ENCODE data around the gene IGSF21.

DNA sequence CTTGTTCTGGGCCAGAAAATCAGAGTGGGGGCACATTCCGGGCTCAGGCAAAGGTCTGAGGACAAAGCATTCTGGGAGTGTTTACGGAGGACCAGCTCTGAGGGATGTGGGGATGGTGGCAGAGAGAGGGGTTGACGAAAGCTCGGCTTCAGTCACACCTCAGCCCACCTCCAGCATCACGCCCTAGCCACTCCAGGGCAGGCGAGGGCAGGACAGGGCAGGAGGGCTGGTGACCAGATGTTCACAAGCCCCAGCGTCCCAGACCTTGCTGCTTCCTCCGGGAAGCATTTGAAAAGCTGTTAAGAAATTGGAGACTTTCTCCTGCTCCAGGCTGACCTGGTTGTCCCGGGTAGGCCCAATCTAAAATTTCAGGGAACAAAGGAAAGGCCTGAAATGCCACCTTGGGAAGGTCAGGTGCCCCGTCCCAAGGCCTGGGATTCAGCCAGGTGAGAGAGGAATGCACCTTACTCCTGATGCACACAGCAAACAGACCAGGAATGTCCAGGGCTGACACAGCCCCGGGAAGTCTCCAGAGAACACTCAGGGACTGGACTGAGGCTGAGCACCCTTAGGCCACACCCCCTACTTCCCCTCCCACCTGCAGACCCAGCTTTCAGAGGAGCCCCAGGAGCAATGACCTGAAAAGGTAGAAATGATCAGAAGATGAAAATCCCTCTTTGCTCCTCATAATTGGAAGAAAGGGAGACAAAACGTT is 301.2 kb downstream of the IGSF21 start:
- TF ChIP-seq, protein P1, sequence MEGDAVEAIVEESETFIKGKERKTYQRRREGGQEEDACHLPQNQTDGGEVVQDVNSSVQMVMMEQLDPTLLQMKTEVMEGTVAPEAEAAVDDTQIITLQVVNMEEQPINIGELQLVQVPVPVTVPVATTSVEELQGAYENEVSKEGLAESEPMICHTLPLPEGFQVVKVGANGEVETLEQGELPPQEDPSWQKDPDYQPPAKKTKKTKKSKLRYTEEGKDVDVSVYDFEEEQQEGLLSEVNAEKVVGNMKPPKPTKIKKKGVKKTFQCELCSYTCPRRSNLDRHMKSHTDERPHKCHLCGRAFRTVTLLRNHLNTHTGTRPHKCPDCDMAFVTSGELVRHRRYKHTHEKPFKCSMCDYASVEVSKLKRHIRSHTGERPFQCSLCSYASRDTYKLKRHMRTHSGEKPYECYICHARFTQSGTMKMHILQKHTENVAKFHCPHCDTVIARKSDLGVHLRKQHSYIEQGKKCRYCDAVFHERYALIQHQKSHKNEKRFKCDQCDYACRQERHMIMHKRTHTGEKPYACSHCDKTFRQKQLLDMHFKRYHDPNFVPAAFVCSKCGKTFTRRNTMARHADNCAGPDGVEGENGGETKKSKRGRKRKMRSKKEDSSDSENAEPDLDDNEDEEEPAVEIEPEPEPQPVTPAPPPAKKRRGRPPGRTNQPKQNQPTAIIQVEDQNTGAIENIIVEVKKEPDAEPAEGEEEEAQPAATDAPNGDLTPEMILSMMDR (IDR thresholded peaks at IDR 0.05), result no peak
- TF ChIP-seq POLR2A (IDR thresholded peaks at IDR 0.05) (no peak), EP300 (IDR thresholded peaks at IDR 0.05) (no peak)

All from suprapubic skin (tissue), 3 donors.